Measurements from ENCODE around the gene PCDHGA3.
"Not testable (repeated sequence)": the region's sequence is repeated elsewhere in the genome, so short reads cannot be mapped to it uniquely, and the experiment has no call there.

GRCh38 chr5:141394401-141395187 is 51.0 kb downstream of the PCDHGA3 start:
- not testable (repeated sequence) for TF ChIP-seq POLR2A, EP300, CTCF (IDR thresholded peaks at IDR 0.05)

Measured in gastroesophageal sphincter (tissue), 3 donors.